Suprapubic skin (tissue), 4 donors: ENCODE data around the gene INPP4B. TPM values are rescaled to one million over a fixed set of nuclear protein-coding genes. Genes with fewer than 3 reads are reported as not detected.

Experiments used
- DNase-seq, 2 donors: peaks; one replicate each; pipeline ENCODE4 v3.0.0-alpha.2; 2019; ENCODE audit warnings: low spot score in 2 of 2
- H3K27ac ChIP-seq: fragments of 200-600 bp; sonication (generic); one replicate; pipeline ENCODE4 v1.5.1; 2019
- H3K27me3 ChIP-seq: fragments of 200-600 bp; sonication (generic); one replicate; pipeline ENCODE4 v1.5.1; 2019
- H3K36me3 ChIP-seq: fragments of 200-600 bp; sonication (generic); one replicate; pipeline ENCODE4 v1.5.1; 2019
- H3K4me1 ChIP-seq: fragments of 200-600 bp; sonication (generic); one replicate; pipeline ENCODE4 v1.5.1; 2019
- H3K4me3 ChIP-seq: fragments of 200-600 bp; sonication (generic); one replicate; pipeline ENCODE4 v1.5.1; 2019; ENCODE audit warnings: mild to moderate bottlenecking
- H3K9me3 ChIP-seq: fragments of 200-600 bp; sonication (generic); one replicate; pipeline ENCODE4 v1.5.1; 2019
- CTCF ChIP-seq, 2 donors: fragments of 200-600 bp in 1 of 2; fragments of 450-650 bp in 1 of 2; sonication (generic) in 1 of 2; IDR thresholded peaks; one replicate each; pipeline ENCODE4 v1.5.1; 2016 to 2019; ENCODE audit warnings: antibody characterized with exemption in 2 of 2, mild to moderate bottlenecking in 1 of 2, moderate library complexity in 1 of 2
- EP300 ChIP-seq: sonication (generic); formaldehyde crosslinking; IDR thresholded peaks from one replicate; pipeline ENCODE4 v1.6.1; 2017; ENCODE audit warnings: antibody characterized with exemption
- POLR2A ChIP-seq, 2 donors: fragments of 450-650 bp; IDR thresholded peaks; one replicate each; pipeline ENCODE4 v1.6.1; 2017; ENCODE audit warnings: antibody characterized with exemption in 2 of 2, mild to moderate bottlenecking in 2 of 2, moderate library complexity in 2 of 2
- POLR2AphosphoS5 ChIP-seq, 3 donors: sonication (generic); formaldehyde crosslinking; IDR thresholded peaks; one replicate each; pipeline ENCODE4 v1.6.1; 2017; ENCODE audit warnings: antibody characterized with exemption in 3 of 3
- WGBS: methylation state at CpG from one replicate; pipeline ENCODE4 v1.1.5; 2018; 5-methylcytosine and 5-hydroxymethylcytosine counted together
- total RNA-seq, 4 donors: library from RNA; depleted of rRNA; stranded (reverse); fragments of >200 nt; gene quantifications; one replicate each; pipeline ENCODE4 v1.1.0, GENCODE V29; 2016

INPP4B gene
- total RNA-seq, 4 donors from 2014 or later, result 12.4 to 27.4 (median 17.4) TPM

GRCh38 chr4:142406917-142407501, 439.1 kb downstream of the INPP4B start:
- no peak for DNase-seq
- H3K4me3 ChIP-seq, result no peak overlapping the region
- no peaks in the 10 kb centered on the region for H3K36me3 ChIP-seq
- TF ChIP-seq POLR2AphosphoS5 (IDR thresholded peaks at IDR 0.05) (no peak), CTCF (IDR thresholded peaks at IDR 0.05) (no peak), EP300 (no peak), POLR2A (IDR thresholded peaks at IDR 0.05) (no peak)
- H3K4me1 ChIP-seq, result peaks cover 40% of the 10 kb centered on the region
- WGBS, result 65% methylated on average over 7 of the region's 7 CpGs
- H3K9me3 ChIP-seq, result no peaks in the 10 kb centered on the region
- H3K27me3 ChIP-seq, result no peaks in the 10 kb centered on the region
- H3K27ac ChIP-seq, result no peak overlapping the region

- Histone ChIP-seq H3K9me3 (no peaks in the 10 kb centered on the region), H3K36me3 (no peaks in the 10 kb centered on the region), H3K27ac (no peak overlapping the region), H3K4me1 (peaks cover 40% of the 10 kb centered on the region), H3K27me3 (no peaks in the 10 kb centered on the region), H3K4me3 (no peak overlapping the region)
- no peak for DNase-seq
- TF ChIP-seq EP300 (no peak), CTCF (IDR thresholded peaks at IDR 0.05) (no peak), POLR2AphosphoS5 (IDR thresholded peaks at IDR 0.05) (no peak), POLR2A (IDR thresholded peaks at IDR 0.05) (no peak)
- WGBS, result 35% methylated on average over 2 of the region's 2 CpGs
These were observed 439.6 kb downstream of the INPP4B start for GRCh38 chr4:142406499-142406835.

GRCh38 chr4:142405695-142406498, 440.2 kb downstream of the INPP4B start:
- TF ChIP-seq POLR2AphosphoS5 (IDR thresholded peaks at IDR 0.05), result no peak
- no peak for TF ChIP-seq CTCF (IDR thresholded peaks at IDR 0.05)
- no peak for TF ChIP-seq POLR2A (IDR thresholded peaks at IDR 0.05)
- no peak for TF ChIP-seq EP300
- Histone ChIP-seq H3K4me3 (peak overlapping the region; percentile 50), H3K36me3 (no peaks in the 10 kb centered on the region), H3K9me3 (no peaks in the 10 kb centered on the region), H3K27me3 (no peaks in the 10 kb centered on the region), H3K4me1 (peaks cover 40% of the 10 kb centered on the region), H3K27ac (peak overlapping the region; percentile 64)
- 57% methylated on average over 5 of the region's 5 CpGs for WGBS
- no peak for DNase-seq

- TF ChIP-seq POLR2AphosphoS5 (IDR thresholded peaks at IDR 0.05) (no peak), CTCF (IDR thresholded peaks at IDR 0.05) (no peak), EP300 (no peak), POLR2A (IDR thresholded peaks at IDR 0.05) (no peak)
These were observed 440.9 kb downstream of the INPP4B start for GRCh38 chr4:142405021-142405694.

GRCh38 chr4:142404191-142404611, 441.9 kb downstream of the INPP4B start:
- Histone ChIP-seq H3K4me1 (peaks cover 40% of the 10 kb centered on the region), H3K9me3 (no peaks in the 10 kb centered on the region), H3K27ac (no peak overlapping the region), H3K4me3 (peak overlapping the region; percentile 50), H3K27me3 (no peaks in the 10 kb centered on the region), H3K36me3 (no peaks in the 10 kb centered on the region)
- WGBS, result 13% methylated on average over 3 of the region's 3 CpGs
- peak in 1 of 2 donors; percentile 65 for DNase-seq
- TF ChIP-seq POLR2A (IDR thresholded peaks at IDR 0.05), result no peak
- TF ChIP-seq EP300, result no peak
- TF ChIP-seq POLR2AphosphoS5 (IDR thresholded peaks at IDR 0.05), result no peak
- TF ChIP-seq CTCF (IDR thresholded peaks at IDR 0.05), result no peak

More at GRCh38 chr4:142405021-142405694, 440.9 kb downstream of the INPP4B start:
- Histone ChIP-seq H3K27me3 (no peaks in the 10 kb centered on the region), H3K36me3 (no peaks in the 10 kb centered on the region), H3K27ac (peak overlapping the region; percentile 64), H3K4me3 (peak overlapping the region; percentile 50), H3K9me3 (no peaks in the 10 kb centered on the region), H3K4me1 (peaks cover 40% of the 10 kb centered on the region)
- WGBS, result under 1% methylated on average over 14 of the region's 14 CpGs
- DNase-seq, result peak in 1 of 2 donors; percentile 60
